ENCODE data around the gene MRPS2.
"Not testable (repeated sequence)": the region's sequence is repeated elsewhere in the genome, so short reads cannot be mapped to it uniquely, and the experiment has no call there.

Gene MRPS2

GRCh38 chr9:135514342-135515082, 14.0 kb downstream of the MRPS2 start:
- DNase-seq (ENCODE audit: low read depth in 2 of 2): no peak

- DNase-seq (ENCODE audit: low read depth in 2 of 2): no peak
Observed at GRCh38 chr9:135515083-135515951, 14.8 kb downstream of the MRPS2 start.

- no peak for DNase-seq (ENCODE audit: low read depth in 2 of 2)
Observed at GRCh38 chr9:135516132-135516860, 15.8 kb downstream of the MRPS2 start.

GRCh38 chr9:135517407-135517822, 16.9 kb downstream of the MRPS2 start:
- no peak for DNase-seq (ENCODE audit: low read depth in 2 of 2)

- no peak for DNase-seq (ENCODE audit: low read depth in 2 of 2)
Observed at GRCh38 chr9:135519179-135519971, 18.9 kb downstream of the MRPS2 start.

DNA sequence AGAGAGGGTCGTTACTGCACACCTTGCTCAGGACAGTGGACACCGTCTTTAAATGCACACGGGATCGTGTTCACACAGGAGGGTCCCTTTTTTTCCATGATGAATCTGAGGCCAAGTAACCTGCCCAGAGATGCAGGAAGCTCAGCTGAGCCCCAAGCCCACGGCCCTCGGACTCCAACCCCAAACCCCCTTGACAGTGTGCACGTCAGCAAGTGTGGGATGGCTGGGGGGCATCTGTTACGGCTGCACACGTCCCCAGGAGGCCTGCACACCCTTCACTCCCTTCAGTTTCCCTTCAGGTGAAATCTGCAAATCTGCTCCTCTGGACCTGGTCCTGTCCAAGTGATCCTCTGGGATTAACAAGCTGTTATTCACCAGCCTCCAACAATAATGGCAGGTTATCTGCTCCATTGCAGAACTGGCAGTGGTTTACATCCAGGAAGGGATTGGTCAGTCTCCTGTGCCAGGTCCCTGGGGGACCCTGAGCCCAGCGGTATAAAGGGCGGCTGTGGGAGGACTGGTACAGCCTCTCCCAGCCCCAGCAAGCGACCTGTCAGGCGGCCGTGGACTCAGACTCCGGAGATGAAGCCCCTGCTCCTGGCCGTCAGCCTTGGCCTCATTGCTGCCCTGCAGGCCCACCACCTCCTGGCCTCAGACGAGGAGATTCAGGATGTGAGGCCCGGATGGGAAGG, 20.6 kb downstream of the MRPS2 start, which contains the start of gene LCN1:
LCN1 (plus strand) TSS at position 525 of the 692 bp plus-strand sequence; CDS start at position 583, 58 bp downstream.
- DNase-seq (ENCODE audit: low read depth in 2 of 2): no peak

DNA sequence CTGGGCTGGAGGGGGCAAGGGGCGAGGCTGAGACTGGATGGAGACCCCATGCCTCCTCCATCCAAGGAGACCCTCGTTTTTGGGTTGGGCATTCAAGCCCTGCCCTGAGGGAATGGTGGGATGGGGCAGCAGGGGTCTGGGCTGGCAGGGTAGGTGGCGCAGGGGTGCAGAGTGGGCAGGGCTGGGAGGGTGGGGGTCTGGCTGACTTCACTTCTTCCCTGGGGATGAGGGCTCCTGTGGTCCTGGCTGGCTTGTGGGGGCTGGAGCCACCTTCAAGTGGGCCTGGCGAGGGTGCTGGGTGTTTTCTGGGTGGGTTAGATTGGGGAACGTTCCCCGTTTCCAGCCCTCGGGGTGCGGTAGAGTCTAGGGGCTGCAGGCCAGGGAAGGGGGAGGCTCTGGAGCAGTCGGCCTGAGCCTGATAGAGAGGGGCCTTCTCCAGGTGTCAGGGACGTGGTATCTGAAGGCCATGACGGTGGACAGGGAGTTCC, 21.2 kb downstream of the MRPS2 start:
- DNase-seq (ENCODE audit: low read depth in 2 of 2): no peak

DNA sequence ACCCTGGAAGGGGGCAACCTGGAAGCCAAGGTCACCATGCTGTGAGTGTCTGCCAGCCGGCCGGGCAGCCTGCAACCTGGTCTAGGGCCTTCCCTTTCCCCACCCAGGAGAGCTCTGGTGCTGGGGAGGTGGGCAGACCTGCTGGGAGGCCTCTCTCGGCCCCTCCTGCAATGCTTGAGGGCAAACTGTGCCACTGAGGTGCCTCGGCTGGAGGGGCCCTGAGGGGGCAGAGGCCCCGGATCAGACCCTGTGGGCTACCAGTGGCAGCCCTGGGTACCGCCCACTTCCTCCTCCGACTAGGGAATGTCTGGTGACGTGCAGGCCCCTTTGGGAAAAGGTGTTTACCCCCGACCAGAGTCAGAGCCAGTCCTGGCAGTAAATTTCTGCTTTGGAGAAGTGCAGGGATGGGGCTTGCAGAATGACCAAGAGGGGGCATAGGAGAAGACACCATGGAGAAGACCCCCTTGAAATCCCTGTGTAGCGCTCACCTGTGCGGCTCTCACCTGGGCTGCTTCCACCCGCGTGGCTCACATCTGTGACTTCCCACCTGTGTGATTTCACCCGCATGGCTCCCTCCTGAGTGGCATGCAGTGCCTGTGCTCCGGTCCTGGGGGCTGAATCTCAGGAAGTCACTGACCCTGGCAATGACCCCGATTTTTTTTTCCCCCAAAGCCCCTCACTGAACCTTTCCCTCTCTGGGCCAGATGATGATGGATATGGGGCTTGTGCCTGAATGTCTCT, 21.8 kb downstream of the MRPS2 start:
- no peak for DNase-seq (ENCODE audit: low read depth in 2 of 2)

DNA sequence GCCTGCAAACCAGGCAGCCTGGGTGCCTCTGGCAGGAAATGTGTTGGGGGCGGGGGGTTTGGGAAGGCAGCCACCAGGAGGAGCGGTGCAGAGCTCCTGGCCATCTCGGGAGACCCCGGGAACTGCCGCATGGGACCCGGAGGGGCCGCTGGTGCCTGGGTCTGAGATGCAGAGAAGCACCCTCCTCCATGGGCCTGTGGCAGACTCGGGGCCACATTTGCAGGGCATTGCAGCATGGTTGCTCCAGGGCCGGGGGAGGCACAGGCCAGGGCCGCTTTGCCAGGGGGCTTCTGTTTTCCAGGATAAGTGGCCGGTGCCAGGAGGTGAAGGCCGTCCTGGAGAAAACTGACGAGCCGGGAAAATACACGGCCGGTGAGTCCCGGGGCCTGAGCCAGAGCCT, 22.4 kb downstream of the MRPS2 start:
- DNase-seq (ENCODE audit: low read depth in 2 of 2): no peak

DNA sequence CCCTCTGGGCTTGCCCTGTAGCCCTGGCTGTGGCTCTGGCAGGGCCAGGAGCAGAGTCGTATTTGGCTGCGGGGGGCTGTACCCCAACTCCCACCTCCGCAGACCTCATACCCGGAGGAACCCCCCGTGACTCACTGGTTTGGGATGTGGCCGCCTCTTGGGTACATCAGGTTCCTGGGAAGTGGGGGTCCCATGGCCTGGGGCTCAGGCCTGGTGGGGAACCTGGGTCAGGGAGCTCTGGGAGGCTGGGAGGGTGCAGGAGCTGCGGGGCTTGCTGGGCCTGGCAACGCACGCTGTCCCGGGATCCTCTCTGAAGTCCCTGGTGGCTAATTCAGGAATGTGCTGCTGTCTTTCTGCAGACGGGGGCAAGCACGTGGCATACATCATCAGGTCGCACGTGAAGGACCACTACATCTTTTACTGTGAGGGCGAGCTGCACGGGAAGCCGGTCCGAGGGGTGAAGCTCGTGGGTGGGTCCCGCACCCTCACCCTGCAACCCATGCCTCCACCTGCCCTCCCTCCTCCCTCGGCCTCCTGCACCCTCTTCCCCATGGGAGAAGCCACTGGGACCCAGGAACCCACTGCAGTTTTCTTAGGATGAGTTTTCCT, 23.1 kb downstream of the MRPS2 start:
- no peak for DNase-seq (ENCODE audit: low read depth in 2 of 2)

- no peak for DNase-seq (ENCODE audit: low read depth in 2 of 2)
Observed at GRCh38 chr9:135524130-135524861, 23.8 kb downstream of the MRPS2 start.

- DNase-seq (ENCODE audit: low read depth in 2 of 2): no peak
Observed at GRCh38 chr9:135525241-135526088, 25.0 kb downstream of the MRPS2 start.

DNA sequence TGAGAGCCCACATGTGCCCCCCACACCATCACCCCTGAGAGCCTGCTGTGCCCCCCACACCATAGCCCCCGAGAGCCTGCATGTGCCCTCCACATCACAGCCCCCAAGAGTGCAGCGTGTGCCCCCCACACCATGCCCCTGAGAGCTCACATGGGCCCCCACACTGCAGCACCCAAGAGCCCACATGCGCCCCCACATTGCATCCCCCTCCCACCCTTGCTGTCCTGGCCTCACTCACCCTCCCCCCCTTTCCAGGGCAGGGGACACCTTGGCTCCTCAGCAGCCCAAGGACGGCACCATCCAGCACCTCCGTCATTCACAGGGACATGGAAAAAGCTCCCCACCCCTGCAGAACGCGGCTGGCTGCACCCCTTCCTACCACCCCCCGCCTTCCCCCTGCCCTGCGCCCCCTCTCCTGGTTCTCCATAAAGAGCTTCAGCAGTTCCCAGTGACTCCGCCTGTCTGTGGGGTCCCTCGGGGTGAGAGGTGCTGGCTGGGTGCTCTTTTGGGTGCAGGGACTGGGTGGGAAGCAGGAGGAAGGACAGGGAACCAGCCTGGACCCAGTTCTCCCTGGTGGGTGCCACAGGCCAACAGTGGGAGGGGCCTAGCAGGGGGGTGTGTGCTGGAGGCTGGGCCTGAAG, 25.7 kb downstream of the MRPS2 start:
- DNase-seq (ENCODE audit: low read depth in 2 of 2): no peak

GRCh38 chr9:135526730-135527571, 26.5 kb downstream of the MRPS2 start:
- DNase-seq (ENCODE audit: low read depth in 2 of 2): no peak

DNA sequence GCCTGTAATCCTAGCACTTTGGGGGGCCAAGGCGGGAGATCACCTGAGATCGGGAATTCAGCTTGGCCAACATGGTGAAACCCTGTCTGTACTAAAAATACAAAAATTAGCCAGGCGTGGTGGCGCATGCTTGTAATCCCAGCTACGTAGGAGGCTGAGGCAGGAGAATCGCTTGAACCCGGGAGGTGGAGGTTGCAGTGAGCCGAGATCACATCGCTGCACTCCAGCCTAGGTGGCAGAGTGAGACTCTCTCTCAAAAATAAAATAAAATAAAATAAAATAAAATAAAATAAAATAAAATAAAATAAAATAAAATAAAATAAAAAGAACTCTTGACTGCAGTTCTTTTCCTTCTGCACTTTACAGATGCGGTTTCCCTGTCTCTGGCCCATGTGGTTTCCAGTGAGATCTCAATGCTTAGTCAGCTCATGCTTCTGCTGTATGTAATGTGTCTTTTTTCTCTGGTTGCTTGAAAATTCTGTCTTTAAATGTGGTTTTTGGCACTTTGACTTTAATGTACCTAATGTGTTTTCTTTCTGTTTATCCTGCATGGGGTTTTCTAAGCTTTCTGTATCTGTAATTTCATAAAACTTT, 28.5 kb downstream of the MRPS2 start:
- not testable (repeated sequence) for DNase-seq (ENCODE audit: low read depth in 2 of 2)

- DNase-seq (ENCODE audit: low read depth in 2 of 2): no peak
Observed at GRCh38 chr9:135530146-135530545, 29.7 kb downstream of the MRPS2 start.
